Loucy (cell line): ENCODE results near the gene UROD.

Experiments used
- EZH2phosphoT487 ChIP-seq: fragments of 200-600 bp; IDR thresholded peaks from 2 replicates; pipeline ENCODE4 v1.6.1; 2018; ENCODE audit warnings: antibody characterized with exemption, mild to moderate bottlenecking, moderate library complexity, borderline replicate concordance
- TF ChIP-seq, protein P1 (sequence below): fragments of 200-600 bp; sonication (generic); conservative IDR thresholded peaks from 2 replicates; pipeline ENCODE4 v1.5.1; 2014; ENCODE audit warnings: mild to moderate bottlenecking, antibody characterized with exemption, low read length

DNA sequence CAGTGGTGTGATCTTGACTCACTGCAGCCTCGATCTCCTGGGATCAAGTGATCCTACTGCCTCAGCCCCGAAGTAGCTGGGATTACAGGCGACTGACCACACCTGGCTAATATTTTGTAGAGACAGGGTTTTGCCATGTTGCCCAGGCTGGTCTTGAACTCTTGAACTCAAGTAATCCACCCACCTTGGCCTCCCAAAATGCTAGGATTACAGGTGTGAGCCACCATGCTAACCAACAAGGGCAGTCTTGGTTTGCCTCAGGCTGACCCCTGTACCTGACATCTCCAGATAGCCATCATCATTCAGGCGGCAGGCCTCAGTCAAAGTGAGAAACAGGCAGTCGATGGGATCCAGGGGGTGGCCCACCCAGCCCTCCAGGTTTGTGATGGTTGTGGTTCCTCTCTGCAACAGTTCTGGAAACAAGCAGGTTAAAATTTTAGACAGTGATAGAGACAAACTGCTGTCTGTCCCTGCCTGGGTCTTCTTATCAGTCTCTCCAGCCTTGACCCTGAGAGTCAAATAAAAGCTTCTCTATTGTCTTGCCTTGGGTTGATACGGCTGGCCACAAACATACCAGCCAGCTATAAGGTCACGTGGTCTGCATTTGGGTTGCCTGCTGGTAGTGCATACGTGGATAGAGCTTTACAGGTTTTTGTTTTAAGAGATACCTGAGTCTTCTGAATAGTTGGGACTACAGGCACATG lies 26.8 kb downstream of the UROD start:
- TF ChIP-seq, protein P1, sequence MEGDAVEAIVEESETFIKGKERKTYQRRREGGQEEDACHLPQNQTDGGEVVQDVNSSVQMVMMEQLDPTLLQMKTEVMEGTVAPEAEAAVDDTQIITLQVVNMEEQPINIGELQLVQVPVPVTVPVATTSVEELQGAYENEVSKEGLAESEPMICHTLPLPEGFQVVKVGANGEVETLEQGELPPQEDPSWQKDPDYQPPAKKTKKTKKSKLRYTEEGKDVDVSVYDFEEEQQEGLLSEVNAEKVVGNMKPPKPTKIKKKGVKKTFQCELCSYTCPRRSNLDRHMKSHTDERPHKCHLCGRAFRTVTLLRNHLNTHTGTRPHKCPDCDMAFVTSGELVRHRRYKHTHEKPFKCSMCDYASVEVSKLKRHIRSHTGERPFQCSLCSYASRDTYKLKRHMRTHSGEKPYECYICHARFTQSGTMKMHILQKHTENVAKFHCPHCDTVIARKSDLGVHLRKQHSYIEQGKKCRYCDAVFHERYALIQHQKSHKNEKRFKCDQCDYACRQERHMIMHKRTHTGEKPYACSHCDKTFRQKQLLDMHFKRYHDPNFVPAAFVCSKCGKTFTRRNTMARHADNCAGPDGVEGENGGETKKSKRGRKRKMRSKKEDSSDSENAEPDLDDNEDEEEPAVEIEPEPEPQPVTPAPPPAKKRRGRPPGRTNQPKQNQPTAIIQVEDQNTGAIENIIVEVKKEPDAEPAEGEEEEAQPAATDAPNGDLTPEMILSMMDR: no peak
- no peak for TF ChIP-seq EZH2phosphoT487
